ENCODE data around the gene RFTN1. TPM values are rescaled to one million over a fixed set of nuclear protein-coding genes. Genes with fewer than 3 reads are reported as not detected.

RFTN1 gene
- total and polyA plus RNA-seq, 2 donors (not counting 1 experiment from before 2014, with no cell fraction given), result 32.4 to 156 TPM

- Histone ChIP-seq H3K36me3 (replicated peaks in 1 of 2; ENCODE audit: control extremely low read depth in 1 of 2, control insufficient read depth in 1 of 2, extremely low read depth in 1 of 2, insufficient read depth in 2 of 2, low read length in 1 of 2) (peaks cover 1 to 16% of the 10 kb centered on the region in 2 experiments), H3K27me3 (replicated peaks in 1 of 4; ENCODE audit: control extremely low read depth in 1 of 4, control insufficient read depth in 3 of 4, insufficient read depth in 4 of 4, low read length in 3 of 4) (peaks cover 0 to 5% (median 0%) of the 10 kb centered on the region in 4 experiments), H3K4me1 (ENCODE audit: control insufficient read depth in 2 of 2, insufficient read depth in 2 of 2, low read length in 2 of 2) (peaks cover 45 to 51% of the 10 kb centered on the region in 2 donors), H3K27ac (ENCODE audit: low read length in 2 of 2) (no peak overlapping the region), H4K20me1 (ENCODE audit: control insufficient read depth, insufficient read depth, low read length, poor library complexity, severe bottlenecking) (peaks cover 46% of the 10 kb centered on the region), H3K9me3 (ENCODE audit: control extremely low read depth in 1 of 3, control insufficient read depth in 2 of 3, insufficient read depth in 1 of 3, low read length in 2 of 3) (no peaks in the 10 kb centered on the region), H3K79me2 (ENCODE audit: control insufficient read depth, insufficient read depth, low read length) (peaks cover 87% of the 10 kb centered on the region), H3K9ac (ENCODE audit: low read length) (no peak overlapping the region), H3K4me3 (ENCODE audit: control extremely low read depth in 1 of 5, extremely low read depth in 1 of 5, insufficient read depth in 1 of 5, low read depth in 2 of 5, low read length in 4 of 5) (no peak overlapping the region), H3K4me2 (replicated peaks; ENCODE audit: low read depth, low read length, poor library complexity, severe bottlenecking) (peak overlapping the region; percentile 70), H2AFZ (ENCODE audit: insufficient read depth, low read depth, low read length, poor library complexity, severe bottlenecking) (no peak overlapping the region)
- CTCF ChIA-PET, result no interaction called here
- no peak overlapping the region for H3K27ac Mint-ChIP-seq
- peak overlapping the region; percentile 58 for H3K4me3 Mint-ChIP-seq
- H3K9me3 Mint-ChIP-seq (ENCODE audit: insufficient read depth), result no peaks in the 10 kb centered on the region
- peaks cover 6% of the 10 kb centered on the region for H3K27me3 Mint-ChIP-seq
- POLR2A ChIA-PET, result interaction anchor here (0.7 kb wide), 1 partner anchor 79 kb away, joined by 4 read pairs; no protein-coding TSS in a partner anchor
- H3K4me1 Mint-ChIP-seq, result peaks cover 55% of the 10 kb centered on the region
- no CpG with 5 or more reads among the region's 3 CpGs for WGBS (ENCODE audit: insufficient coverage)
- TF ChIP-seq EZH2 (IDR thresholded peaks at IDR 0.05; ENCODE audit: borderline replicate concordance, insufficient read depth, low read depth, low read length, poor library complexity, severe bottlenecking), result no peak
- TF ChIP-seq, protein P1, sequence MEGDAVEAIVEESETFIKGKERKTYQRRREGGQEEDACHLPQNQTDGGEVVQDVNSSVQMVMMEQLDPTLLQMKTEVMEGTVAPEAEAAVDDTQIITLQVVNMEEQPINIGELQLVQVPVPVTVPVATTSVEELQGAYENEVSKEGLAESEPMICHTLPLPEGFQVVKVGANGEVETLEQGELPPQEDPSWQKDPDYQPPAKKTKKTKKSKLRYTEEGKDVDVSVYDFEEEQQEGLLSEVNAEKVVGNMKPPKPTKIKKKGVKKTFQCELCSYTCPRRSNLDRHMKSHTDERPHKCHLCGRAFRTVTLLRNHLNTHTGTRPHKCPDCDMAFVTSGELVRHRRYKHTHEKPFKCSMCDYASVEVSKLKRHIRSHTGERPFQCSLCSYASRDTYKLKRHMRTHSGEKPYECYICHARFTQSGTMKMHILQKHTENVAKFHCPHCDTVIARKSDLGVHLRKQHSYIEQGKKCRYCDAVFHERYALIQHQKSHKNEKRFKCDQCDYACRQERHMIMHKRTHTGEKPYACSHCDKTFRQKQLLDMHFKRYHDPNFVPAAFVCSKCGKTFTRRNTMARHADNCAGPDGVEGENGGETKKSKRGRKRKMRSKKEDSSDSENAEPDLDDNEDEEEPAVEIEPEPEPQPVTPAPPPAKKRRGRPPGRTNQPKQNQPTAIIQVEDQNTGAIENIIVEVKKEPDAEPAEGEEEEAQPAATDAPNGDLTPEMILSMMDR (IDR thresholded peaks at IDR 0.05), result no peak
- ATAC-seq (ENCODE audit: low read depth) (no peak), DNase-seq (peak; percentile 28)
- intact Hi-C loops (cut with micrococcal nuclease), result loop anchor here (5.0 kb wide), 3 partner anchors 35 to 140 kb away; no protein-coding TSS in a partner anchor
These were observed 80.8 kb downstream of the RFTN1 start for GRCh38 chr3:16432714-16433113.
